Central memory CD8-positive, alpha-beta T cell (primary cell): Measurements from ENCODE around the gene SLC6A3.

Experiments
- ATAC-seq: fragments of 150-1000 bp; cut with Tn5 transposase; replicated peaks from 2 replicates; pipeline ENCODE4 v1.10.0; 2022; ENCODE audit warnings: mild to moderate bottlenecking, moderate FRiP score, moderate number of reproducible peaks; ENCODE audit not compliant: poor library complexity, severe bottlenecking; ENCODE audit errors: extremely low read depth
- DNase-seq, 2 donors: peaks; one replicate each; pipeline ENCODE4 v3.0.0; 2021; ENCODE audit warnings: low spot score in 2 of 2
- H3K27ac Mint-ChIP-seq: one replicate; pipeline ENCODE4 v1.8.0; 2022; ENCODE audit warnings: low read depth, mild to moderate bottlenecking, moderate library complexity, mixed read lengths
- H3K27me3 Mint-ChIP-seq: one replicate; pipeline ENCODE4 v1.8.0; 2022; ENCODE audit warnings: mixed read lengths
- H3K36me3 Mint-ChIP-seq: one replicate; pipeline ENCODE4 v1.8.0; 2022; ENCODE audit warnings: mild to moderate bottlenecking, moderate library complexity, mixed read lengths; ENCODE audit not compliant: insufficient read depth
- H3K4me1 Mint-ChIP-seq: one replicate; pipeline ENCODE4 v1.8.0; 2022; ENCODE audit warnings: mixed read lengths
- H3K4me3 Mint-ChIP-seq: one replicate; pipeline ENCODE4 v1.8.0; 2022; ENCODE audit warnings: mild to moderate bottlenecking, moderate library complexity, mixed read lengths
- H3K9me3 Mint-ChIP-seq: one replicate; pipeline ENCODE4 v1.8.0; 2022; ENCODE audit warnings: mixed read lengths

SLC6A3 gene

DNA sequence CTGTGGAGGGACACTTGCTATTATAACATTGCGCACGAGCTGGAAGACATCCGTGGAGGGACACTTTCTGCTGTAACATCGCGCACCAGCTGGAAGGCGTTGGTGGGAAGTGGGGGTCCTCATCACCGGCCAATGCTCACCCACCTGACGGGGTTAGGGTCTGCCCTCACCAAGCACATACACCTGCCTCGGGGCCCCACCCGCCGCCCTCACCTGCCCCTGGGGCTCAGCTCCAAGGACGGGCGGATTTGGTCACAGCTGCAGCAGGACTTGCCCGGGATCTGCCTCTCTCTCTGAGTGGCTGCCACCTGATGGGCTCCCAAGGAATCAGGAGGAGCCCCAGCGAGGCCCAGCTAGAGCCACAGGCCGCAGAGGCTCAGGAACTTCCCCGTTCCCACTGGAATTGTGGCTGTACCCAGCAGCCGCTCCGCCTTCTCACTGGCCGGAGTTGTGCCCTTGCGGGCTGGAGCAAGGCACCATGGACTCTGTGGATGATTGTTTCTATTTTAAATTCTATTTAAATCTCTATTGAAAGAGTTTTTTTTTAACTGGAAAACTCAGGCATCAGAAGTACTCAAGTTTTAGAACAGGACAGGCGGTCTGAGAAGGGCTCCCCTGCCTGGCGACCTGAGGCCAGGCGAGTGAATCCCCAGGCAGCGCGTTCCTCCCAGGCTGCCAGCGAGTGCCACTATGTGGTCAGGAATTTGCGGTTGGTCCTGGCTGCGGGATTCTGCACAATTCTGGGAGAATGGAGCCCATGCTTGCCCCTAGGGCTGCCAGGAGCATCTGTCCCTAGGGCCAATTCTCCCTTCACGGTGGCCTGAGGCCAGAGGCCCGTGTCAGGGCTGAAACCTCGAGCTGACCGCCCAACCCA, 38.9 kb upstream of the SLC6A3 start:
- Mint-ChIP-seq H3K4me3 (no peak overlapping the region), H3K36me3 (peaks cover 46% of the 10 kb centered on the region), H3K4me1 (peaks cover 39% of the 10 kb centered on the region), H3K27me3 (no peaks in the 10 kb centered on the region), H3K27ac (no peak overlapping the region), H3K9me3 (no peaks in the 10 kb centered on the region)
- no peak for DNase-seq
- no peak for ATAC-seq

- Mint-ChIP-seq H3K9me3 (no peaks in the 10 kb centered on the region), H3K27me3 (no peaks in the 10 kb centered on the region), H3K4me1 (peaks cover 28% of the 10 kb centered on the region), H3K4me3 (no peak overlapping the region), H3K27ac (peak overlapping the region; percentile 32), H3K36me3 (peaks cover 48% of the 10 kb centered on the region)
- ATAC-seq = no peak
- no peak for DNase-seq
Observed at GRCh38 chr5:1483064-1483463, 37.8 kb upstream of the SLC6A3 start.

GRCh38 chr5:1481959-1482331, 36.7 kb upstream of the SLC6A3 start:
- no peak for DNase-seq
- ATAC-seq = no peak
- no peak overlapping the region for H3K27ac Mint-ChIP-seq
- no peak overlapping the region for H3K4me3 Mint-ChIP-seq
- no peaks in the 10 kb centered on the region for H3K27me3 Mint-ChIP-seq
- no peaks in the 10 kb centered on the region for H3K9me3 Mint-ChIP-seq
- peaks cover 44% of the 10 kb centered on the region for H3K36me3 Mint-ChIP-seq
- H3K4me1 Mint-ChIP-seq = peaks cover 25% of the 10 kb centered on the region

- no peak overlapping the region for H3K4me3 Mint-ChIP-seq
- H3K4me1 Mint-ChIP-seq = peaks cover 25% of the 10 kb centered on the region
- peaks cover 45% of the 10 kb centered on the region for H3K36me3 Mint-ChIP-seq
- peak overlapping the region; percentile 66 for H3K27ac Mint-ChIP-seq
- DNase-seq (no peak), ATAC-seq (no peak)
- H3K9me3 Mint-ChIP-seq = no peaks in the 10 kb centered on the region
- H3K27me3 Mint-ChIP-seq = no peaks in the 10 kb centered on the region
Observed at GRCh38 chr5:1481266-1481958, 36.2 kb upstream of the SLC6A3 start.

DNA sequence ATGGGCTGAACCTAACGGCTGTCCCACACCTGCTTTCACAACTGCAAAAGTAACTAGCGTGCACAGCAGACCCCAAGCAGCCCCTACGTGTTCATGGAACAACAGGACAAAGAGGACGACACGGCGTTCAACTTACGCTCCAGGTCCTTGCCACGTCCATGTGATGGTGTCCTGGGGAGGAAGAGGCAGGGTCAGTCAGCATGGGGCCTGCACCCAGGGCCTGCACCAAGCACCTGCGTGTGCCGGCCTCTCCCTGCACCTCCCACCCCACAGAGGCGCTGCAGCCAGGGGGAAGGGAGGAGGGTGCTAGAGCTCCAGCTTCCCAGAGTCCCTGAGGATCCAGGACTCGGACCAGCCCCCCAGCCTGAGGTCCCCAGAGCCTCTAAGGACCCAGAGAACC, 35.6 kb upstream of the SLC6A3 start:
- Mint-ChIP-seq H3K4me1 (peaks cover 25% of the 10 kb centered on the region), H3K36me3 (peaks cover 41% of the 10 kb centered on the region), H3K27ac (peak overlapping the region; percentile 66), H3K27me3 (no peaks in the 10 kb centered on the region), H3K9me3 (no peaks in the 10 kb centered on the region), H3K4me3 (no peak overlapping the region)
- no peak for DNase-seq
- no peak for ATAC-seq

DNA sequence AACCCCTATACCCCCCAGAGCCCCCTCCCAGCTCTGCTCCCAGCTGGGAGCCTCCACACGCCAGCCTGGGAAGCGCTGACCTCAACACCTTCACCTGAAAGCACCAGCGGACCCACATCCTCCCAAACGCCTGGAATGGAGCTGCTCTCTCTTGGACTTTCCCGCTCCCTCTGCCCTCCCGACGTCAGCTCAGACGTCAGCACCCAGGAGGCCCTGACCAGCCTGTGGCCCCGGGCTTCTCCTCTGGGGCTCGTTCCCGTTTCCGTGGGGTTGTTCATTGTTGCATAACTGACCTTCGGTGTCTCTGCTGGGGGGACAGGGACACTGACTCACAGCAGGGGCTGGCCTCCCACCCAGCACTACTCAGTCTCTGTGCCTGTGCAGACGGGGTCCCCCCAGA, 35.0 kb upstream of the SLC6A3 start:
- peaks cover 25% of the 10 kb centered on the region for H3K4me1 Mint-ChIP-seq
- ATAC-seq = no peak
- no peak overlapping the region for H3K4me3 Mint-ChIP-seq
- H3K27ac Mint-ChIP-seq = peak overlapping the region; percentile 66
- peaks cover 39% of the 10 kb centered on the region for H3K36me3 Mint-ChIP-seq
- DNase-seq = no peak
- H3K27me3 Mint-ChIP-seq = no peaks in the 10 kb centered on the region
- no peaks in the 10 kb centered on the region for H3K9me3 Mint-ChIP-seq

DNA sequence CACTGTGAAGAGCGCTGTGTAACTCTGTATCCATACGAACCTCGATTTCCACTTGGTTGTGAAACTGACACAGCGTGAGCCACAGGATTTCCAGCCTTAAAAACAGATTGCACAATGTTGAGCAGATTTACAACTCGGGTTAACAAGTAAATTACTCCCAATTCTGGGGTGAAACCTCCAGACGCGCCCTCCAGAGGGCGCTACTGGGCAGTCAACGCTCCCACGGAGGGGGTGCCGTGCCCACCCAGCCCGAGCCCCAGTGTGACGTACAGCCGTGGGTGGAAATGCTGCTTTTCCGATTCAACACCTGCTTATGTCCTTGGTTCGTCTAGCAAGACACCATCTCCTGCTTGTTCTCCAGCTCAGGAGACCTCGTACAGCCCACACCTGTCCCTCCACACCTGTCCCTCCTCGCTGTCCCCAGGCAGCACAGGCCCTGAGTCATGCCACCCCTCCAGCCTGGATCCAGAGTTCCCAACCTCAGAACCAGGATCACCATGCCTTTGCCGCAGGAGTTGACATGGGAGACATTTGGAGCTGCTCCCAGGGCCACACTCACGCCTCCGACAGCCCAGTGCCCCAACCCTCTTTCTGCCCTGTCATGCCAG, 34.4 kb upstream of the SLC6A3 start:
- Mint-ChIP-seq H3K9me3 (no peaks in the 10 kb centered on the region), H3K36me3 (peaks cover 40% of the 10 kb centered on the region), H3K4me3 (no peak overlapping the region), H3K4me1 (peaks cover 25% of the 10 kb centered on the region), H3K27ac (peak overlapping the region; percentile 66), H3K27me3 (no peaks in the 10 kb centered on the region)
- DNase-seq (peak in 1 of 2 donors; percentile 39), ATAC-seq (peak; percentile 65)

- H3K27me3 Mint-ChIP-seq = no peaks in the 10 kb centered on the region
- peaks cover 45% of the 10 kb centered on the region for H3K36me3 Mint-ChIP-seq
- DNase-seq (no peak), ATAC-seq (no peak)
- no peak overlapping the region for H3K4me3 Mint-ChIP-seq
- no peaks in the 10 kb centered on the region for H3K9me3 Mint-ChIP-seq
- no peak overlapping the region for H3K27ac Mint-ChIP-seq
- peaks cover 25% of the 10 kb centered on the region for H3K4me1 Mint-ChIP-seq
Observed at GRCh38 chr5:1479066-1479465, 33.8 kb upstream of the SLC6A3 start.

GRCh38 chr5:1478271-1479035, 33.2 kb upstream of the SLC6A3 start:
- Mint-ChIP-seq H3K9me3 (no peaks in the 10 kb centered on the region), H3K4me1 (peaks cover 25% of the 10 kb centered on the region), H3K36me3 (peaks cover 47% of the 10 kb centered on the region), H3K27me3 (no peaks in the 10 kb centered on the region), H3K4me3 (no peak overlapping the region), H3K27ac (no peak overlapping the region)
- ATAC-seq (no peak), DNase-seq (no peak)

GRCh38 chr5:1477341-1477740, 32.1 kb upstream of the SLC6A3 start:
- peaks cover 32% of the 10 kb centered on the region for H3K4me1 Mint-ChIP-seq
- peaks cover 53% of the 10 kb centered on the region for H3K36me3 Mint-ChIP-seq
- H3K4me3 Mint-ChIP-seq = no peak overlapping the region
- ATAC-seq (no peak), DNase-seq (no peak)
- H3K9me3 Mint-ChIP-seq = no peaks in the 10 kb centered on the region
- H3K27ac Mint-ChIP-seq = no peak overlapping the region
- no peaks in the 10 kb centered on the region for H3K27me3 Mint-ChIP-seq

DNA sequence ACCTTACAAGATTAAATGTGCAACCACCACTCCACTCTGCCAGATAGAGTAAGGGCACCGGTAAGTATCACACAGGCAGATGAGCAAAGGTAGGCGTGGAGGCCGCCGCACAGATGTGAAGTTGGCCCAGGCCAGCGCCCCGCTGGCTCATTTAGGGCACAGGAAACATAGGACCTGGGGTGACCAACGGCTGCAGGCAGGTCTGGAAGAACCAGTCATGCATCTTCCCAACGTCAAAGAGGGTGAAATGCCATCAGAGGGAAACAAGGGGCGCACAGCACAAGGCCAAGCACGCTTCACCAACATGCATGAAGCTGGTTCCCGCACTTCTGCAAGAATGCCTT, 31.7 kb upstream of the SLC6A3 start:
- DNase-seq (no peak), ATAC-seq (no peak)
- Mint-ChIP-seq H3K9me3 (no peaks in the 10 kb centered on the region), H3K4me1 (peaks cover 30% of the 10 kb centered on the region), H3K27ac (no peak overlapping the region), H3K36me3 (peaks cover 55% of the 10 kb centered on the region), H3K4me3 (no peak overlapping the region), H3K27me3 (no peaks in the 10 kb centered on the region)

DNA sequence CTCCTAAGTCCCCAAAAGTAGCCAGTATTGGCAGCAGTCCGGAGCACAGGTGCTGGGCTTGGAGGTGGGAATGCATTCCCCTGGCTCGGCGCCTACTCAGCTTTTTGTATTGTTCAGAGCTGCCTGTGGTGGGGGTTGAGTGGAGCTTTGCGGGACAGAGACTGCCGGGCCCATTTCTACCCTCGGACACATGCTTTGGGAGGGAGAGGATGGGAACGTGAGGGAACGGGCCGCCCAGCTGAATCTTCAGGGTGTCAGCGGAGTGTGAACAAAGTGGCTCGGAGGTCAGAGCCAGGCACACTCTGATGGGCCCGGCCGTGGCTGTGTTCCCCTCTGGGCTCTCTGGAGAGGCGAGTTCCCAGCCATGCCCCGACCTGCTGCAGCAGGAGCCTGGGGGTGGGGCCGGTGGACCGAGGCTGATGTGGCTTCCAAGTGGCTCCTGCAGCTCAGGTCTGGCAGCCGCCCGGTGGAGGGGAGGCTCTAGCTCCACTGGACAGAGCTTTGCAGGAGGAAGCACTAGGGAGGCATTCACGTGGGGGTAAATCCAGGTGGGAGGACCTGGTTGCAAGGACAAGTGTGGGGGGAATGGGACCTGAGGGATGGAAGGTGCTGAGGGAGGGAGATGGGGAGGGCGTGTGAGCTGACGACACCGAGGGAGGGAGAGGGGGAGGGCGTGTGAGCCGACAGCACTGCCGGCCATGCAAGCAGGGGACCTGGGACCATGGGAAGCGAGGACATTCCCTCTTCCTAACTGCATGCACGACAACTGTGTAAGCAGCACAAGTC, 31.1 kb upstream of the SLC6A3 start:
- Mint-ChIP-seq H3K4me3 (no peak overlapping the region), H3K36me3 (peaks cover 56% of the 10 kb centered on the region), H3K4me1 (peaks cover 31% of the 10 kb centered on the region), H3K27ac (no peak overlapping the region), H3K9me3 (no peaks in the 10 kb centered on the region), H3K27me3 (no peaks in the 10 kb centered on the region)
- DNase-seq = no peak
- ATAC-seq = no peak
